GM12878 (cell line): ENCODE measurements around the gene FAM187B. TPM values are rescaled to one million over a fixed set of nuclear protein-coding genes. Genes with fewer than 3 reads are reported as not detected.

Experiments
- ATAC-seq: fragments of 200-7000 bp; cut with Tn5 transposase; 3 replicates; pipeline ENCODE4 v1.9.1; 2020; ENCODE audit warnings: mild to moderate bottlenecking, moderate library complexity
- BruUV-seq: library from RNA; stranded (reverse); fragments of 400-500 nt; replicated peaks from 2 replicates; lab custom pipeline; 2021; lab: Mats Ljungman, UMichigan
- CTCF ChIA-PET: fragments of 300-600 bp; sonication (Branson Sonifier 250); formaldehyde crosslinking; extraction: SDS; loops from one replicate; lab custom pipeline; 2021; ENCODE audit warnings: inconsistent platforms; lab: Yijun Ruan, JAX
- POLR2A ChIA-PET: fragments of 350-600 bp; formaldehyde crosslinking; extraction: SDS; loops from one replicate; lab custom pipeline; 2021; ENCODE audit warnings: inconsistent platforms; lab: Charles Lee
- RAD21 ChIA-PET: fragments of 300-600 bp; sonication (Branson Sonifier 250); formaldehyde crosslinking; loops from one replicate; lab custom pipeline; 2023; ENCODE audit warnings: antibody characterized with exemption; ENCODE audit not compliant: unreplicated experiment; lab: Charles Lee
- SMC1A ChIA-PET: fragments of 300-600 bp; sonication (Branson Sonifier 250); formaldehyde crosslinking; loops from one replicate; lab custom pipeline; 2023; ENCODE audit not compliant: unreplicated experiment, uncharacterized antibody; lab: Charles Lee
- DNase-seq: peaks from one replicate; pipeline ENCODE4 v3.0.0-alpha.2; 2011; ENCODE audit warnings: low read depth, low spot score
- FAIRE-seq: peaks from 3 replicates; lab custom pipeline; 2011; peaks lifted over from hg19 to GRCh38; lab: Jason Lieb, UNC
- H2AFZ ChIP-seq: 2 replicates; pipeline ENCODE4 v1.6.0; 2011; ENCODE audit warnings: low read depth, low read length, control low read depth; ENCODE audit not compliant: control insufficient read depth
- H3K27ac ChIP-seq: 2 replicates; pipeline ENCODE4 v1.5.1; 2011; ENCODE audit warnings: control low read depth; ENCODE audit not compliant: control insufficient read depth, insufficient read depth
- H3K27me3 ChIP-seq, 2 experiments: replicated peaks in 1 of 2; 2 replicates each; pipeline versions ENCODE4 v1.6.0 to v1.6.1; 2011; ENCODE audit warnings: low read length in 1 of 2; ENCODE audit not compliant: control insufficient read depth in 2 of 2, insufficient read depth in 2 of 2
- H3K36me3 ChIP-seq, 2 experiments: 2 replicates each; pipeline ENCODE4 v1.5.1; 2011; ENCODE audit warnings: low read length in 1 of 2; ENCODE audit not compliant: control insufficient read depth in 2 of 2, insufficient read depth in 2 of 2
- H3K4me1 ChIP-seq: 2 replicates; pipeline ENCODE4 v1.6.1; 2011; ENCODE audit warnings: mild to moderate bottlenecking, low read length, moderate library complexity, mixed read lengths; ENCODE audit not compliant: control insufficient read depth, insufficient read depth
- H3K4me2 ChIP-seq: 2 replicates; pipeline ENCODE4 v1.6.0; 2011; ENCODE audit warnings: control low read depth; ENCODE audit not compliant: control insufficient read depth, insufficient read depth
- H3K4me3 ChIP-seq: fragments of 200-600 bp; sonication (generic); 2 replicates; pipeline ENCODE4 v1.5.1; 2016
- H3K79me2 ChIP-seq: 2 replicates; pipeline ENCODE4 v1.6.0; 2011; ENCODE audit warnings: low read length; ENCODE audit not compliant: control insufficient read depth, insufficient read depth
- H3K9ac ChIP-seq: 2 replicates; pipeline ENCODE4 v1.8.0; 2011; ENCODE audit warnings: low read length, control low read depth, mixed read lengths; ENCODE audit not compliant: control insufficient read depth, insufficient read depth
- H3K9me3 ChIP-seq: replicated peaks from 3 replicates; pipeline ENCODE4 v1.5.1; 2011; ENCODE audit warnings: mild to moderate bottlenecking, low read length; ENCODE audit not compliant: control insufficient read depth, insufficient read depth
- H4K20me1 ChIP-seq: 2 replicates; pipeline ENCODE4 v1.6.0; 2011; ENCODE audit not compliant: control insufficient read depth, insufficient read depth
- DPF2 ChIP-seq: fragments of 450-650 bp; IDR thresholded peaks from 2 replicates; pipeline ENCODE4 v1.6.1; 2017; ENCODE audit warnings: mild to moderate bottlenecking
- KAT2A ChIP-seq: conservative IDR thresholded peaks from 2 replicates; pipeline ENCODE4 v1.6.1; 2011; ENCODE audit warnings: low read depth, low read length; ENCODE audit not compliant: control insufficient read depth
- LARP7 ChIP-seq: fragments of 450-650 bp; IDR thresholded peaks from 2 replicates; pipeline ENCODE4 v1.6.1; 2017; ENCODE audit warnings: mild to moderate bottlenecking
- MLLT1 ChIP-seq: fragments of 450-650 bp; IDR thresholded peaks from 2 replicates; pipeline ENCODE4 v1.6.1; 2016; ENCODE audit warnings: mild to moderate bottlenecking
- SPI1 ChIP-seq: IDR thresholded peaks from 2 replicates; pipeline ENCODE4 v1.6.1; 2011; ENCODE audit warnings: low read depth, mild to moderate bottlenecking, low read length, moderate library complexity, borderline replicate concordance; ENCODE audit not compliant: insufficient read depth
- TCF7 ChIP-seq: IDR thresholded peaks from 2 replicates; pipeline ENCODE4 v1.6.1; 2014; ENCODE audit warnings: antibody characterized with exemption, borderline replicate concordance
- WGBS: methylation state at CpG from one replicate; pipeline ENCODE4 v1.1.6; 2016; ENCODE audit warnings: low lambda C conversion rate; ENCODE audit not compliant: insufficient replicate concordance, insufficient coverage; ENCODE audit errors: missing lambda C conversion rate; 5-methylcytosine and 5-hydroxymethylcytosine counted together
- in situ Hi-C: fragments of 300-500 bp; cut with MboI; formaldehyde crosslinking; loops from 9 replicates; pipeline ENCODE4 v1.14.3; 2018; ENCODE audit warnings: mixed read lengths
- intact Hi-C: fragments of 100-400 bp; cut with micrococcal nuclease; formaldehyde crosslinking; loops from one replicate; pipeline ENCODE4 v1.14.2; 2022; ENCODE audit not compliant: unreplicated experiment
- polyA plus RNA-seq, 11 experiments: library from polyadenylated mRNA; depleted of rRNA in 4 of 11; unstranded in 6 of 11; stranded (reverse) in 5 of 11; fragments of >200 nt; fragmentation: Nextera tagmentation in 4 of 11; fragmentation: Illumina TruSeq in 1 of 11; extraction: Ambion mirVana in 4 of 11; extraction: Trizol in 1 of 11; gene quantifications; 1 replicate in 1 of 11; 2 replicates in 10 of 11; pipeline versions ENCODE4 v1.2.1 to v1.2.3, GENCODE V29; 2011 to 2016; ENCODE audit warnings: inconsistent platforms in 2 of 11, missing spikeins in 2 of 11, low read depth in 1 of 11
- total RNA-seq, 4 experiments: library from RNA; depleted of rRNA in 3 of 4; stranded (reverse); fragments of >200 nt in 3 of 4; fragmentation: Illumina TruSeq in 1 of 4; extraction: Trizol in 1 of 4; gene quantifications; 2 replicates each; pipeline versions ENCODE4 v1.2.1 to v1.2.3, GENCODE V29; 2013 to 2021

FAM187B gene
- total and polyA plus RNA-seq, 10 of the 15 experiments (the other 5 are each of a cell fraction or from before 2014, with no cell fraction given): 0.05 TPM; not detected in 9

- no TSS peak for BruUV-seq
- SMC1A ChIA-PET: interaction anchor here (0.6 to 1.0 kb wide), 2 partner anchors 10 to 20 kb away, joined by 3 to 4 read pairs; no protein-coding TSS in a partner anchor
- Histone ChIP-seq H3K4me2 (no peak overlapping the region), H2AFZ (no peak overlapping the region), H3K79me2 (no peaks in the 10 kb centered on the region), H3K4me1 (no peaks in the 10 kb centered on the region), H3K27ac (no peak overlapping the region), H3K27me3 (no peaks in the 10 kb centered on the region), H3K36me3 (no peaks in the 10 kb centered on the region), H3K4me3 (no peak overlapping the region), H4K20me1 (no peaks in the 10 kb centered on the region), H3K9me3 (peaks cover 7% of the 10 kb centered on the region), H3K9ac (no peak overlapping the region)
- TF ChIP-seq MLLT1: no peak
- no peak for TF ChIP-seq LARP7
- no peak for TF ChIP-seq DPF2
- no peak for TF ChIP-seq SPI1
- no peak for TF ChIP-seq KAT2A
- no peak for TF ChIP-seq TCF7
- POLR2A ChIA-PET: interaction anchor here (0.7 kb wide), 1 partner anchor 11 kb away, joined by 3 read pairs; no protein-coding TSS in a partner anchor
- RAD21 ChIA-PET: no interaction called here
- intact Hi-C loops: no loop called here
- in situ Hi-C loops: no loop called here
- CTCF ChIA-PET: interaction anchor here (0.7 to 1.4 kb wide), 4 partner anchors 14 to 391 kb away, joined by 3 to 4 read pairs (median 3); no protein-coding TSS in a partner anchor
- 49% methylated on average over 3 of the region's 3 CpGs for WGBS
- no peak for FAIRE-seq
- ATAC-seq: no peak
- no peak for DNase-seq
These were observed 48.7 kb downstream of the FAM187B start for GRCh38 chr19:35179830-35180229.
